ENCODE data around the gene LRRC23.
A peak's percentile ranks its signal among the peaks of the same experiment; 100 is the strongest.

LRRC23 gene

DNA sequence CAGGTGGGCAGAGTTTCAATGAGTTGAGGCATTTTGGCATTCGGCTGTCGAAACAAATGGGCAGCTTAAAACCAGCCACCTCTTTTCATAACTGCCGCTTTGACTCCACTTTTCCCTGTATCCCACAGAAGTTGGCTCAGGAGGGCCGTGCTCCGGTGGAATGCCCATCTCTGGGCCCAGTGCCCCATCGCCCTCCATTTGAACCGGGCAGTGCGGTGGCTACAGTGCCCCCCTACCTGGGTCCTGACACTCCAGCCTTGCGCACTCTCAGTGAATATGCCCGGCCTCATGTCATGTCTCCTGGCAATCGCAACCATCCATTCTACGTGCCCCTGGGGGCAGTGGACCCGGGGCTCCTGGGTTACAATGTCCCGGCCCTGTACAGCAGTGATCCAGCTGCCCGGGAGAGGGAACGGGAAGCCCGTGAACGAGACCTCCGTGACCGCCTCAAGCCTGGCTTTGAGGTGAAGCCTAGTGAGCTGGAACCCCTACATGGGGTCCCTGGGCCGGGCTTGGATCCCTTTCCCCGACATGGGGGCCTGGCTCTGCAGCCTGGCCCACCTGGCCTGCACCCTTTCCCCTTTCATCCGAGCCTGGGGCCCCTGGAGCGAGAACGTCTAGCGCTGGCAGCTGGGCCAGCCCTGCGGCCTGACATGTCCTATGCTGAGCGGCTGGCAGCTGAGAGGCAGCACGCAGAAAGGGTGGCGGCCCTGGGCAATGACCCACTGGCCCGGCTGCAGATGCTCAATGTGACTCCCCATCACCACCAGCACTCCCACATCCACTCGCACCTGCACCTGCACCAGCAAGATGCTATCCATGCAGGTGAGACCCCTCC is 34.0 kb downstream of the LRRC23 start:
- peaks cover 76% of the 10 kb centered on the region for H3K4me1 Mint-ChIP-seq
- H3K9me3 Mint-ChIP-seq: no peaks in the 10 kb centered on the region
- ATAC-seq (no peak), DNase-seq (ENCODE audit: low spot score in 2 of 2) (no peak)
- H3K4me3 Mint-ChIP-seq: peak overlapping the region; percentile 84
- peak overlapping the region; percentile 97 for H3K27ac Mint-ChIP-seq
- H3K36me3 Mint-ChIP-seq: peaks cover 95% of the 10 kb centered on the region

DNA sequence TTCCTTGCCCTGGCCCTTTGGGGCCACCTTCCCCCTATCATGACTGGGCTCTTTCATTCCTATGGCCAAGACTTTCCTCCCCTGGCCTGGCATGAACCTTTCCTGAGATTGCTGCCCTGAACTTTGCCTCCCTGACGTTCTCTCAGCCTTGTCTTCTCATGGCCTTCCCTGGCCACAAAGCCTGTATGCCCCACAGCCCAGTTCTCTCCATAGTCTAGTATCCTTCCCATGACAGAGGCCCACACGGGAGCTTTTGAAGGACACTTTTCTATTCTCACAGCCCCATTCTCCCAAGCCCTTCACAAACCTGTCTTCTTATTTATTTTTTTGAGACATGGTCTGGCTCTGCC is 34.5 kb downstream of the LRRC23 start:
- Mint-ChIP-seq H3K4me3 (peak overlapping the region; percentile 84), H3K27ac (peak overlapping the region; percentile 97), H3K9me3 (no peaks in the 10 kb centered on the region), H3K4me1 (peaks cover 76% of the 10 kb centered on the region), H3K36me3 (peaks cover 95% of the 10 kb centered on the region)
- ATAC-seq: no peak
- no peak for DNase-seq (ENCODE audit: low spot score in 2 of 2)

DNA sequence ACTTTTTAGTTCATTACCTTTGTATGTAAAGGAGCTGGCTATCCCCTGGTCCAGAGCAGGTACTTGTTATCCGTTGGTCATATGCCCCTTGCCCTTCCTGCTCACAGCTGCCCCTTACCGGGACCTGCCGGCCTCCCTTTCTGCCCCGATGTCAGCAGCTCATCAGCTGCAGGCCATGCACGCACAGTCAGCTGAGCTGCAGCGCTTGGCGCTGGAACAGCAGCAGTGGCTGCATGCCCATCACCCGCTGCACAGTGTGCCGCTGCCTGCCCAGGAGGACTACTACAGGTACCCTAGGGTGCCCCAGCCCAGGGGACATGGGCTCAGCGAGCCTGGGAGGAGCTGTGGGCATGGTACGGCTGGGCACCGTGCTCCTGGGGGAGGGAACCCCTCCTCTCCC is 36.6 kb downstream of the LRRC23 start:
- H3K4me3 Mint-ChIP-seq: no peak overlapping the region
- H3K36me3 Mint-ChIP-seq: peaks cover 95% of the 10 kb centered on the region
- peak overlapping the region; percentile 97 for H3K27ac Mint-ChIP-seq
- DNase-seq (ENCODE audit: low spot score in 2 of 2): no peak
- no peak for ATAC-seq
- peaks cover 72% of the 10 kb centered on the region for H3K4me1 Mint-ChIP-seq
- H3K9me3 Mint-ChIP-seq: no peaks in the 10 kb centered on the region

DNA sequence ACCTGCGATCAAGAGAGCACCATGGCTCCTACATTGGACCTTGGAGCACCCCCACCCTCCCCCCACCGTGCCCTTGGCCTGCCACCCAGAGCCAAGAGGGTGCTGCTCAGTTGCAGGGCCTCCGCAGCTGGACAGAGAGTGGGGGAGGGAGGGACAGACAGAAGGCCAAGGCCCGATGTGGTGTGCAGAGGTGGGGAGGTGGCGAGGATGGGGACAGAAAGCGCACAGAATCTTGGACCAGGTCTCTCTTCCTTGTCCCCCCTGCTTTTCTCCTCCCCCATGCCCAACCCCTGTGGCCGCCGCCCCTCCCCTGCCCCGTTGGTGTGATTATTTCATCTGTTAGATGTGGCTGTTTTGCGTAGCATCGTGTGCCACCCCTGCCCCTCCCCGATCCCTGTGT is 37.2 kb downstream of the LRRC23 start:
- H3K9me3 Mint-ChIP-seq: no peaks in the 10 kb centered on the region
- H3K4me3 Mint-ChIP-seq: no peak overlapping the region
- peak overlapping the region; percentile 99 for H3K27ac Mint-ChIP-seq
- ATAC-seq (no peak), DNase-seq (ENCODE audit: low spot score in 2 of 2) (no peak)
- H3K36me3 Mint-ChIP-seq: peaks cover 95% of the 10 kb centered on the region
- peaks cover 72% of the 10 kb centered on the region for H3K4me1 Mint-ChIP-seq

DNA sequence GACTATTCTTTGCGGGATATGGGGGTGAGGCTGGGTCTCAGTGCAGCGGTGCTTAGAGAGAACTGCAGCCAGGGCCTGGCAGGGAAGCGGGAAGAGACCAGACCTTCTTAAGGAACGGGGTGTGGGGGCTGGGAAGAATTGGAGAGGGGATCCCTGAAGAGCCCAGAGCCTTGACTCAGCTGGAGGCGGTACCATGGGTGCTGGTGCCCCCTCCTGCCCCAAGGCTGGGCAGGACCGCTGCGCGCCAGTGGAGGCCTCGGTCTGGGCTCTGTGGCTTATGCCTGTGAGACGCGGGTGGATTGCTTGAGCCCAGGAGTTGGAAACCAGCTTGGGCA is 37.7 kb downstream of the LRRC23 start:
- peak overlapping the region; percentile 99 for H3K27ac Mint-ChIP-seq
- H3K4me3 Mint-ChIP-seq: peak overlapping the region; percentile 80
- H3K9me3 Mint-ChIP-seq: no peaks in the 10 kb centered on the region
- peaks cover 74% of the 10 kb centered on the region for H3K4me1 Mint-ChIP-seq
- DNase-seq (ENCODE audit: low spot score in 2 of 2): no peak
- no peak for ATAC-seq
- peaks cover 96% of the 10 kb centered on the region for H3K36me3 Mint-ChIP-seq

DNA sequence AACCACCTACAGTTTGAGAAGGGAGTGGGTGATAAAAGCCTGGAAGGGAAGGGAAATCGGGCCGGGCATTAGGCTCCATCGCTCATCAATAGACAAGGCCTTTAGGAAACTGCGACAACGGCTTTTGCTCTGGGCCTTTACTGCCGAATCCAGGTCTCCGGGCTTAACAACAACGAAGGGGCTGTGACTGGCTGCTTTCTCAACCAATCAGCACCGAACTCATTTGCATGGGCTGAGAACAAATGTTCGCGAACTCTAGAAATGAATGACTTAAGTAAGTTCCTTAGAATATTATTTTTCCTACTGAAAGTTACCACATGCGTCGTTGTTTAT is 38.7 kb downstream of the LRRC23 start:
- Mint-ChIP-seq H3K27ac (peak overlapping the region; percentile 99), H3K4me1 (peaks cover 78% of the 10 kb centered on the region), H3K4me3 (peak overlapping the region; percentile 80), H3K36me3 (peaks cover 89% of the 10 kb centered on the region), H3K9me3 (no peaks in the 10 kb centered on the region)
- DNase-seq (ENCODE audit: low spot score in 2 of 2): peak in 1 of 2 donors; percentile 84
- peak; percentile 61 for ATAC-seq

DNA sequence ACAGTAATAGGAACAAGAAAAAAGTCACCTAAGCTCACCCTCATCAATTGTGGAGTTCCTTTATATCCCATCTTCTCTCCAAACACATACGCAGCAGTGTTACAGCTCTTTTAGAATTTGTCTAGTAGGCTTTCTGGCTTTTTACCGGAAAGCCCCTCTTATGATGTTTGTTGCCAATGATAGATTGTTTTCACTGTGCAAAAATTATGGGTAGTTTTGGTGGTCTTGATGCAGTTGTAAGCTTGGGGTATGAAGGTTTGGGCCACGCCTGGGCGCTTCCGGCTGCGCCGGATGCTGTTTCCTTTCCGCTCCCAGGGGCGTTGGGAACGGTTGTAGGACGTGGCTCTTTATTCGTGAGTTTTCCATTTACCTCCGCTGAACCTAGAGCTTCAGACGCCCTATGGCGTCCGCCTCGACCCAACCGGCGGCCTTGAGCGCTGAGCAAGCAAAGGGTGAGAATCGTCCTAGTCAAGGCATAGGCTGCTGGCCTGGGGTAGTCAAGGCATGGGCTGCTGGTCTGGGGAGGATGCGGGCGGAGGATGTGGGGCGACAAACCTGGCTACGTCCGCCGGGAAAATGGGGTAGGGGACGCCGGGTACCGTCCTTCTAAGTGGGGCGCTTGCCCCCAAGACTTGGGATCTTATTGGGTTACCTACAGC is 39.2 kb downstream of the LRRC23 start, which contains the start of the genes C12orf57 and RNU7-1:
TSS of gene C12orf57 (plus strand) at position 301 of the 659 bp plus-strand sequence. CDS start at position 401, 100 bp downstream.
TSS of gene RNU7-1 (plus strand) at position 95 of the 659 bp plus-strand sequence.
- Mint-ChIP-seq H3K4me3 (peak within 1 kb of the TSS; percentile 80), H3K4me1 (peaks cover 82% of the 10 kb centered on the region)
- peak; percentile 81 for ATAC-seq

DNA sequence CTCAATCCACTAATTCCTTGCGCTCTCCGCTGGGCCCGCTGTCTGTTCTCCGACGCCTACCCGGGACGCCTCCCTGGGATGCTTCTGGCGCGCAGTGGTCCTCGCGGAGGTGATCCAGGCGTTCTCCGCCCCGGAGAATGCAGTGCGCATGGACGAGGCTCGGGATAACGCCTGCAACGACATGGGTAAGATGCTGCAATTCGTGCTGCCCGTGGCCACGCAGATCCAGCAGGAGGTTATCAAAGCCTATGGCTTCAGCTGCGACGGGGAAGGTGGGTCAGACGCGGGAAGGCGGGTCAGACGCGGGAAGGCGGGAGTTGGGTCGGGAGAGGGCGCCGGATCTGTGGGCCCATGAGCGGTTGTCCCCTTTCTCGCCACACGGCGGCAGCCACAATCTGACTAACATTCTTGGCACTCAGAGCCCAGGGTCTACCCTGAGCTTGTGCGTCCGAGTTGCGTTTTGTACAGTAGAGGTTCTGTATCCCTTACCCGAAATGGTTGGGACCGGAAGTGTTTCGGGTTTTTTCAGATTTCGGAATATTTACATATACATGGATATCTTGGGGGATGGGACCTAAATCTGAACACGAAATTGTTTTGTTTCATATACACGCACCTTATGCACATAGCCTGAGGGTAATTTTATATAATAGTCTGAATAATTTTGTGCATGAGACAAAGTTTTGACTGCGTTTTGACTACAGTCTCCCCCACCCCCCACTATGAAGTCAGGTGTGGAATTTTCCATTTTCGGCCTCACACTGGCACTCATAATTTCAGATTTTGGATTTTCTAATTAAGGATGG is 40.0 kb downstream of the LRRC23 start:
- Mint-ChIP-seq H3K27ac (peak overlapping the region; percentile 99), H3K4me1 (peaks cover 82% of the 10 kb centered on the region), H3K4me3 (peak overlapping the region; percentile 80), H3K36me3 (peaks cover 84% of the 10 kb centered on the region), H3K9me3 (no peaks in the 10 kb centered on the region)
- DNase-seq (ENCODE audit: low spot score in 2 of 2) (peak; percentile 76 to 94), ATAC-seq (peak; percentile 72)

More for the DNA sequence above, 39.2 kb downstream of the LRRC23 start, which contains the start of the genes C12orf57 and RNU7-1:
- H3K27ac Mint-ChIP-seq: peak within 1 kb of the TSS; percentile 99
- peaks cover 86% of the 10 kb centered on the region for H3K36me3 Mint-ChIP-seq
- peak in 1 of 2 donors; percentile 89 for DNase-seq (ENCODE audit: low spot score in 2 of 2)
- H3K9me3 Mint-ChIP-seq: no peaks in the 10 kb centered on the region

DNA sequence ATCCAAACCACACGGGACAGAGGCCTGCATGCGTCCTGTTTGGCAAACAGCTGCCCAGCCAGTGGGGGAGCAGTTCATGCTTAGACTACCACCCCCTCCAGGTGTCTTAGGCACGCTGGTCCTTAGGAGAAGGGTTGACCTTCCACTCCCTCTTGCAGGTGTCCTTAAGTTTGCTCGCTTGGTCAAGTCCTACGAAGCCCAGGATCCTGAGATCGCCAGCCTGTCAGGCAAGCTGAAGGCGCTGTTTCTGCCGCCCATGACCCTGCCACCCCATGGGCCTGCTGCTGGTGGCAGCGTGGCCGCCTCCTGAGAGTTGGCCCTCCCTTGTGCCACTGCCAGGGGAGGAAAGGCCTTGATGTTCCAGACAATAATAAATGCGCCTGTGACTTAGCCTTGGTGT is 41.0 kb downstream of the LRRC23 start:
- no peak for DNase-seq (ENCODE audit: low spot score in 2 of 2)
- no peaks in the 10 kb centered on the region for H3K9me3 Mint-ChIP-seq
- no peak for ATAC-seq
- H3K4me3 Mint-ChIP-seq: peak overlapping the region; percentile 80
- peaks cover 78% of the 10 kb centered on the region for H3K36me3 Mint-ChIP-seq
- H3K27ac Mint-ChIP-seq: peak overlapping the region; percentile 99
- peaks cover 85% of the 10 kb centered on the region for H3K4me1 Mint-ChIP-seq

DNA sequence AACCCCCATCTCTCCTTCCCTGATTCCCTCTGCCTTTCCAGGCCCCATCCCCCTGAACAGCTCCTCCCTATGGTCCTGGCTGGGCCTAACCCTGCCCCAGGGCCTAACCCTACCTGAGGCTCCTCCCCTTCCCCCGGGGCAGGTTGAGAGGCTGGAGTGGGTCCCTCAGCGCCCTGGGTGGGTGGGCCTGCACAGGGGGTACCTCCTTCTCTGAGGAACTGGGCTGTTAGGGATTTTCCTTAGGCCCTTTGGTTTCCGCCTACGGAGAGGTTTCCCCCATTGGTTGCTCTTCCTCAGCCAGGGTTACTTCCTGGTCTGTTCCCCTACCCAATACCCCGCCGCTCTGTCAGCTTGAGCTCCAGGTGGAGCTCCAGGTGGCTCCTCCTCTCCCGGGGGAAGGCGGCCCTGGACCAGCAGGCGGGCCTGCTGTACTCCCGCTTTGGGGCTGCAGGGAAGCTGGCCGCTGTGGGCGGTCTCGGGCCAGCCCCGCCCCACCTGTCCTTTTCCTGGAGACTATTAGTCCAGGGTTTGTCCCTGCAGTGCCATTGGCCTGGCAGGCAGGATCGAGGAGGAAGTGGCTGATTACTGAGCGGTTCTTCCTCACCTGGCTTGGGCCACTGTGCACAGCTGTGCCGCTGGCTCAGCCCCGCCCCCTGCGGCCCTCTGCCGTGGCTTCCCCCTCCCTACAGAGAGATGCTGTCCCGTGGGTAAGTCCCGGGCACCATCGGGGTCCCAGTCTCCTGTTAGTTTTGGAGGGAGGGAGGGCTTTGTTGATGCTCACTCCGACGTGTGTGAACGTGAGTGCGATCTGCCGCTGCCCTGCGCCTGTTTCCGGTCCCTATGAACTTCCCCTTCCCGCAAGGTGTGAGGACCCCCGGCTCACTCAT is 41.7 kb downstream of the LRRC23 start:
- H3K36me3 Mint-ChIP-seq: peaks cover 71% of the 10 kb centered on the region
- peak overlapping the region; percentile 99 for H3K27ac Mint-ChIP-seq
- peak in 1 of 2 donors; percentile 76 for DNase-seq (ENCODE audit: low spot score in 2 of 2)
- peak overlapping the region; percentile 80 for H3K4me3 Mint-ChIP-seq
- no peaks in the 10 kb centered on the region for H3K9me3 Mint-ChIP-seq
- no peak for ATAC-seq
- peaks cover 87% of the 10 kb centered on the region for H3K4me1 Mint-ChIP-seq

DNA sequence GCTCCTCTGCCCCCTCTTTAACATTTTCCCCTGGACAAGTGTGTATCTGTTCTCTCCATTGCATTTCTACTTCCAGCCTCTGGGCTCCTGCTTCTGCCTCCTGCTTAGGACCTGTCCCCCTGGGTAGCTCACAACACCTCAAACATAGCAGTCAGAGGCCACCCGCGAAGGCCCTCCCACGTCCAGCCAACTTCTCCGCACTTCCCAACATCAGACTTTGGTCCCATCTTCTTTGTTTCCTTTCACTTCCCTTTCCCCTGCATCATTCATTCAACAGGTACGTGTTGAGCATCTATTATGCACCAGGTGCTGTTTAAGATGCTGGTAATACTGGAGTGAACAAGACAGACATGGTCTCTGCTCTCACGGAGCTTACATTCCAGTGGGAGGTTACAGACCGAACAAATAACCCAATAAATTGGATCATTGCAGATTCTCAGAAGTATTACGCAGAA is 42.3 kb downstream of the LRRC23 start:
- peak overlapping the region; percentile 99 for H3K27ac Mint-ChIP-seq
- peak overlapping the region; percentile 80 for H3K4me3 Mint-ChIP-seq
- DNase-seq (ENCODE audit: low spot score in 2 of 2) (no peak), ATAC-seq (no peak)
- peaks cover 87% of the 10 kb centered on the region for H3K4me1 Mint-ChIP-seq
- peaks cover 71% of the 10 kb centered on the region for H3K36me3 Mint-ChIP-seq
- H3K9me3 Mint-ChIP-seq: no peaks in the 10 kb centered on the region

DNA sequence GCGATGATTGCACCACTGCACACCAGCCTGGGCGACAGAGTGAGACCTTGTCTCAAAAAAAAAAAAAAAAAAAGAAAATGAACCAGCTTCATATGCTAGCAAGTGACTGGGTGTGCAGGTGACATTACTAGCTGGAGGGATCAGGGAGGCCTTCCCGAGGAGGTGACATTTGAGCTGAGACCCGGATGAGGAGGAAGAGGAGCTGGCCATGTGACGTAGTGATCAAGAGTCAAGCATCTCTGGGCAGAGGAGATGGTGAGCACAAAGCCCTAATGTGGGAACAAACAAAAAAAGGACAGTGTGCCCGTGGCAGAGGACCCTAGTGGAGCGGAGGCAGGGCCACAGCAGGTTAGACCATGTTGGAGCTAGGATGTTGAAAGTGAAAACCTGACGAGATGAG is 43.0 kb downstream of the LRRC23 start:
- Mint-ChIP-seq H3K4me1 (peaks cover 81% of the 10 kb centered on the region), H3K36me3 (peaks cover 71% of the 10 kb centered on the region), H3K27ac (peak overlapping the region; percentile 99), H3K9me3 (no peaks in the 10 kb centered on the region), H3K4me3 (peak overlapping the region; percentile 80)
- no peak for DNase-seq (ENCODE audit: low spot score in 2 of 2)
- no peak for ATAC-seq

DNA sequence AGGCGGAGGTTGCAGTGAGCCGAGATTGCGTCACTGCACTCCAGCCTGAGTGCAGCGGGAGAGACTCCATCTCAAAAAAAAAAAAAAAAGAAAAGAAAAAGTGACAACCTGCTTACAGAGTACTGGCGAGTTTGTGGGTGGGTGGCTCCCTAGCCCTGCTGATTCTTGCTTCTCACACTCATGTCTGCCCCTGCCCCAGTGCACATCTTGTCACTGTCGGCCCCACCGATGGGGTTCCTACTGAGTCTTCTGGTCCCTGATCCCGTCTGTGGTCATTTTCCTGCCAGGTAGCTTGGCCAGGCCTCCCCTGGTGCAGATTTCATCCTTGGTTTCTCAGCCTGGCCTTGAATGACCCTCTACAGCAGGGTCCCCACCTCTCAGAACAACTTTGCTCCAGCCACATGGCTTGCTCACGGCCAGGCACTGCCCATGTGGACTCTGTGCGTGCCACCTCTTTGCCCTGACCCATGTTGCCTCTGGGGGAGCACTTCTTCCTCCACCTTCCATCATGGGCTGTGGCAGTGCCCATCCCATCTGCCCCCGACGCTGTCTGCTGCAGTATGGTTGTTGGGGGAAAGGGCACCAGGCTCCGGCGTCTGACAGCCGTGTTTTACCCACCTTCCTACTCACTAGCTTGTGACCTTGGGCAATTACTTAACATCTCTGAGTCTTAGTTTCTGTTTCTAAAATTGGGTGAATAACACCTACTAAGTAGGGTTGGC is 44.4 kb downstream of the LRRC23 start:
- Mint-ChIP-seq H3K4me1 (peaks cover 78% of the 10 kb centered on the region), H3K36me3 (peaks cover 71% of the 10 kb centered on the region), H3K27ac (peak overlapping the region; percentile 99), H3K9me3 (no peaks in the 10 kb centered on the region), H3K4me3 (peak overlapping the region; percentile 80)
- ATAC-seq (peak; percentile 1), DNase-seq (ENCODE audit: low spot score in 2 of 2) (no peak)

DNA sequence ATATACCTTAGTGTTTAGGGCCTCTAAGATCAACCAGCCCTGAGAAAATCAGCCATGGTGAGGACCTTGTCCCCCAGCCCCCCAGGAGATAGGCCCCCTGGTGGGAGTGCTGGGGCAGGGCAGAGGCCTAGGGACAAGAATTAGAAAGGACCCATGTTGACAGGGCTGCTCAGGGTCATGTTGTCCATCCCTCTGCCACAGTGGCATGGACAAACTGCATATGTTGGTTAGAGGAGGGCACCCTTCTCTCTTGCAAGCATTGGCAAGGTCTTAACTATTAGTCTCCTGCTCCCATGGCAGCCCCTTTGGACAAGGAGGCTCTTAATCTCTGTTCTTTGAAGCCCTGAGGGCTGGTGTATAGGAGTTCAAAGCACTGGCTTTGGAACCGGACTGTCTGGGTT is 45.8 kb downstream of the LRRC23 start:
- DNase-seq (ENCODE audit: low spot score in 2 of 2) (peak in 1 of 2 donors; percentile 73), ATAC-seq (peak; percentile 27)
- peaks cover 81% of the 10 kb centered on the region for H3K4me1 Mint-ChIP-seq
- peak overlapping the region; percentile 80 for H3K4me3 Mint-ChIP-seq
- peak overlapping the region; percentile 99 for H3K27ac Mint-ChIP-seq
- no peaks in the 10 kb centered on the region for H3K9me3 Mint-ChIP-seq
- H3K36me3 Mint-ChIP-seq: peaks cover 71% of the 10 kb centered on the region

All from stimulated activated effector memory CD8-positive, alpha-beta T cell treated with anti-CD3 and anti-CD28 coated beads, Interleukin-12 subunit alpha, Interleukin-12 subunit beta, amount 100 ng/mL, for 72 hours (primary cell).